HUDEP-2 (cell line): ENCODE measurements around the gene GCNA.
"Not testable (repeated sequence)": the region's sequence is repeated elsewhere in the genome, so short reads cannot be mapped to it uniquely, and the experiment has no call there.

Experiments
- DNase-seq, 76 experiments: peaks; one replicate each; lab custom pipeline; 2025; ENCODE audit not compliant: unreplicated experiment in 76 of 76; lab: John Stamatoyannopoulos, UW

GCNA gene

DNA sequence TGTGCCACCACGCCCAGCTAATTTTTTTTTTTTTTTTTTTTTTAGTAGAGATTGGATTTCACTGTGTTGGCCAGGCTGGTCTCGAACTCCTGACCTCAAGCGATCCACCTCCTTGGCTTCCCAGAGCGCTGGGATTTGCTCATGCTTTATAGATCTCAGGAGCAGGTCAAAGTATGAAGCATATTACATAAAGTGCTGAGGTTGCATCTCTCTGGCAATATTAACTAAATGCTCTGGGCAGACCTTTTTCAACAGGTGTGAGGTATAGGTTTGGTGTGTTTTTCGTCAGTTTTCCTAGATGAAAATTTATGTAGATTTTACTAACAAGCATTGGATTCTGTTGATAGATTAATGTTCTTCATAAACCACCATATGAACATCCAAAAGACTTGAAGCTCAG lies 19.3 kb upstream of the GCNA start:
- no peak for DNase-seq

DNA sequence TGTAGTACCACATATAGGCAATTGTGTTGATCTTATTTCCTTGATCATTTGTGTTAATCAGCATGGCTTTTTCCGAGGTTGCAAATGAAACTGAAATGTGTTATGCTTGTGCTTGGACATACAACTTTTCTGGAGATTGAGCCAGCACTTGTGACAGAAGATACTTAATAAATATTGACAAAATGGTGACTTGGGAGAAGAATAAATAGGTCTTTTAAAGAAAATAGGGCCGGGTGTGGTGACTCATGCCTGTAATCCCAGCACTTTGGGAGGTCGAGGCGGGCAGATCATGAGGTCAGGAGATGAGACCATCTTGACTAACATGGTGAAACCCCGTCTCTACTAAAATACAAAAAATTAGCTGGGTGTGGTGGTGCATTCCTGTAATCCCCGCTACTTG lies 18.5 kb upstream of the GCNA start:
- not testable (repeated sequence) for DNase-seq

GRCh38 chrX:71563921-71564320 lies 14.3 kb upstream of the GCNA start:
- DNase-seq = no peak

DNA sequence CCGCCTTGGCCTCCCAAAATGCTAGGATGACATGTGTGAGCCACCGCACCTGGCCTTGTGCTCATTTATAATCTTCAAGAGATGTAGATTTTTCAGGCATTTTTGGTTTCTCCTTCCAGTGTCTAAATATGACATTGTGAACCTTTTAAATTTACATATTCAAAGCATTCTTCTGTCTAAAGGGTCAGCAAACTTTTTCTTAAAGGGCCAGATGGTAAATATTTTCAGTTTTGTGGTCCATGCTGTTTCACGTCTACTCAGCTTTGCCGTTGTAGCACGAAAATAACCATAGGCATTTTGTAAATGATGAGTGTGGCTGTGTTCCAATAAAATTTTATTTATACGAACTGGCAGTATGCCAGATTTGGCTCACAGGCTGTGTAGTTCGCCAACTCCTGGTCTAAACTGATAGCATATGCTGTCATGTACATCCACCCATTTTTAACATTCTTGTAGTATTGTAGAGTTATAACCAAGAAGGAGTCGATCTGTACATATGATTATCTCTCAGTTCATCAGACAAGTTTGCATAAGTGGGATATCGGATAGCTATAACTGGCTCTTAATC lies 12.7 kb upstream of the GCNA start:
- DNase-seq = peak in 60 of 76 experiments; percentile 0 to 80 (median 45)

GRCh38 chrX:71571390-71571789 lies 6.8 kb upstream of the GCNA start:
- DNase-seq = not testable (repeated sequence)

GRCh38 chrX:71573590-71573989 lies 4.6 kb upstream of the GCNA start:
- DNase-seq = no peak

- no peak for DNase-seq
Measured at GRCh38 chrX:71577682-71578081, 555 bp upstream of the GCNA start.

DNA sequence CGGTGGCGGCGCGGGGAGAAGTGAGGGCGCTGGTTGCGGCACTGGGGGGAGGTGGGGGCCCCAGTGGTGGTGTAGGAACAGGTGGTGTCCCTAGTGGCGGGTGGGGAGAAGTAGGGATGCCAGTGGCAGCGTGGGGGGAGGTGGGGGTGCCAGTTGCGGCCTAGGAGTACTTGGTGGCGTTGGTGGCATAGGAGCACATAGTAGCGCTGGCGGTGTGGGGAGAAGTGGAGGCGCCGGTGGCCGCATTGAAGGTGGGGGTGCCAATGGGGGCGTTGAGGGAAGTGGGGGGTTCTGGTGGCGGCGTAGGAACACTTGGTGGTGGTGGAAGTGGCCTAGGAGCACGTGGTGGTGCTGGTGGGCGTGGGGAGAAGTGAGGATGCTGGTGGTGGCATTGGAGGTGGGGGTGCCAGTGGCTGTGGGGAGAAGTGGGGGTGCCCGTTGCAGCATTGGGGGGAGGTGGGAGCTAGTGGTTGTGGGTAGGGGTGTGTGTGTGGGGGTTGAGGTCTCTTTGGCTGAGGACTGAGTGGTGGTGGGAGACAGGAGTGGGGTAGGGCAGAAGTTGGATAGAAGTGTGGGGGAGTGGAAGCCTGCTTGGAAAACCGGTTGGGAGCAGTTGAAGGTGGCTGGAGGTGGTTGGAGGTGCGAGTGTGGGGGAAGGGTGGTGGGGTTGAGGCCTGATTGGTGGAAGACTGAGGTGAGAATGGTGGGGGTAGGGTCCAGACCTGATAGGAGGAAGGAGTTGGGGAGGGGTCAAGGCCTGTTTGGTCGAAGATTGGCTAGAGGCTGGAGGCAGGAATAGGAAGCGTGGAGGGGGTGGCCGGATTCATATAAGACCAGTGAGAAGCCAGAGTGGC lies 1.1 kb downstream of the GCNA start:
- no peak for DNase-seq

GRCh38 chrX:71579990-71580380 lies 1.7 kb downstream of the GCNA start:
- no peak for DNase-seq

GRCh38 chrX:71581210-71581609 lies 3.0 kb downstream of the GCNA start:
- no peak for DNase-seq

GRCh38 chrX:71586929-71587328 lies 8.7 kb downstream of the GCNA start:
- no peak for DNase-seq

- not testable (repeated sequence) for DNase-seq
Measured at GRCh38 chrX:71593210-71593609, 15.0 kb downstream of the GCNA start.

GRCh38 chrX:71599965-71600364 lies 21.7 kb downstream of the GCNA start:
- no peak for DNase-seq

GRCh38 chrX:71603618-71604017 lies 25.4 kb downstream of the GCNA start:
- no peak for DNase-seq

DNA sequence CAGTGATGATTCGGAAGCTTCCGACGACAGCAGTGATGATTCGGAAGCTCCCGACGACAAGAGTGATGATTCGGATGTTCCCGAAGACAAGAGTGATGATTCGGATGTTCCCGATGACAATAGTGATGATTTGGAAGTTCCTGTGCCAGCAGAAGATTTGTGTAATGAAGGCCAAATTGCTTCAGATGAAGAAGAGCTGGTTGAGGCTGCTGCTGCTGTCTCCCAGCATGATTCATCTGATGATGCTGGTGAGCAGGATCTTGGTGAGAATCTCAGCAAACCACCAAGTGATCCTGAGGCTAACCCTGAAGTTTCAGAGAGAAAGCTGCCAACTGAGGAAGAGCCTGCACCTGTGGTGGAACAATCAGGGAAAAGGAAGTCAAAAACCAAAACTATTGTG lies 25.9 kb downstream of the GCNA start:
- no peak for DNase-seq

GRCh38 chrX:71604796-71605568 lies 26.7 kb downstream of the GCNA start:
- DNase-seq = no peak

- no peak for DNase-seq
Measured at GRCh38 chrX:71606536-71607216, 28.4 kb downstream of the GCNA start.

DNA sequence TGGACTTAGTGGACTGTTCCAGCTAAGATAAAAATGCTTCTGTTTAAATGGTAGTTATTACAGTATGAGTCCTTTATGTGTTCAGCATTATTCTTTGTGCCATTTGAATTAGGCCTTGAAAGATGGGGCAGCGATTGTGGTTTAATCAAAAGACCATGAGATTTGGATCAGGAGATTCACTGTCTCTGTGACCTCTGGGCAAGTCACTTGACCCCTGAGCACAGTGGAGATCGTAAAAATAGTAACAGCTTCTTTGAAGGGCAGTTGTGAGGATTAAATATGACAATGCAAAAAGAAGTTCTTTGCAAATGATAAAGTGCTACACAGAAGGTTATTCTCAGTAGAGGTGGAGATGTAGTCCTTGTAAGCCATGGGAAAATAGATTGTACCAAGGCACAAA lies 29.3 kb downstream of the GCNA start:
- DNase-seq = no peak

- no peak for DNase-seq
Measured at GRCh38 chrX:71609095-71609750, 31.0 kb downstream of the GCNA start.

- DNase-seq = peak in 1 of 76 experiments; percentile 4
Measured at GRCh38 chrX:71611736-71612135, 33.5 kb downstream of the GCNA start.

- no peak for DNase-seq
Measured at GRCh38 chrX:71612256-71612655, 34.0 kb downstream of the GCNA start.
